Measurements from ENCODE around the gene TOE1. TPM values are rescaled to one million over a fixed set of nuclear protein-coding genes. Genes with fewer than 3 reads are reported as not detected.

The TOE1 gene
- total and polyA plus RNA-seq, 2 donors (not counting 1 experiment from before 2014, with no cell fraction given): 24.7 to 28.6 TPM

GRCh38 chr1:45291716-45292115, 48.3 kb upstream of the TOE1 start:
- no peaks in the 10 kb centered on the region for H3K9me3 Mint-ChIP-seq (ENCODE audit: insufficient read depth)
- H4K20me1 ChIP-seq (ENCODE audit: control insufficient read depth, insufficient read depth, low read length, poor library complexity, severe bottlenecking): no peaks in the 10 kb centered on the region
- H3K36me3 ChIP-seq (replicated peaks in 1 of 2; ENCODE audit: control extremely low read depth in 1 of 2, control insufficient read depth in 1 of 2, extremely low read depth in 1 of 2, insufficient read depth in 2 of 2, low read length in 1 of 2): no peaks in the 10 kb centered on the region
- H3K27me3 ChIP-seq (replicated peaks in 1 of 4; ENCODE audit: control extremely low read depth in 1 of 4, control insufficient read depth in 3 of 4, insufficient read depth in 4 of 4, low read length in 3 of 4): no peaks in the 10 kb centered on the region
- no peak overlapping the region for H3K27ac ChIP-seq (ENCODE audit: low read length in 2 of 2)
- H3K4me1 Mint-ChIP-seq: no peaks in the 10 kb centered on the region
- intact Hi-C loops (cut with micrococcal nuclease): no loop called here
- DNase-seq (no peak), ATAC-seq (ENCODE audit: low read depth) (no peak)
- no peaks in the 10 kb centered on the region for H3K27me3 Mint-ChIP-seq
- H3K4me3 Mint-ChIP-seq: no peak overlapping the region
- 90% methylated on average over 2 of the region's 2 CpGs for WGBS (ENCODE audit: insufficient coverage)
- ChIA-PET POLR2A (interaction anchor here (0.6 kb wide), 1 partner anchor 11 kb away, joined by 3 read pairs; no protein-coding TSS in a partner anchor), CTCF (interaction anchor here (1.1 to 1.2 kb wide), 3 partner anchors 10 to 273 kb away, joined by 3 to 4 read pairs (median 3); no protein-coding TSS in a partner anchor)
- H3K9me3 ChIP-seq (ENCODE audit: control extremely low read depth in 1 of 3, control insufficient read depth in 2 of 3, insufficient read depth in 1 of 3, low read length in 2 of 3): no peaks in the 10 kb centered on the region
- no peak overlapping the region for H2AFZ ChIP-seq (ENCODE audit: insufficient read depth, low read depth, low read length, poor library complexity, severe bottlenecking)
- no peak overlapping the region for H3K4me2 ChIP-seq (replicated peaks; ENCODE audit: low read depth, low read length, poor library complexity, severe bottlenecking)
- no peak overlapping the region for H3K9ac ChIP-seq (ENCODE audit: low read length)
- H3K79me2 ChIP-seq (ENCODE audit: control insufficient read depth, insufficient read depth, low read length): no peaks in the 10 kb centered on the region
- no peak overlapping the region for H3K4me3 ChIP-seq (ENCODE audit: control extremely low read depth in 1 of 5, extremely low read depth in 1 of 5, insufficient read depth in 1 of 5, low read depth in 2 of 5, low read length in 4 of 5)
- no peaks in the 10 kb centered on the region for H3K4me1 ChIP-seq (ENCODE audit: control insufficient read depth in 2 of 2, insufficient read depth in 2 of 2, low read length in 2 of 2)
- no peak for TF ChIP-seq CTCF (IDR thresholded peaks at IDR 0.05)
- no peak for TF ChIP-seq EZH2 (IDR thresholded peaks at IDR 0.05; ENCODE audit: borderline replicate concordance, insufficient read depth, low read depth, low read length, poor library complexity, severe bottlenecking)
- H3K27ac Mint-ChIP-seq: no peak overlapping the region

GRCh38 chr1:45297666-45298356, 42.2 kb upstream of the TOE1 start:
- DNase-seq (no peak), ATAC-seq (ENCODE audit: low read depth) (no peak)
- Histone ChIP-seq H2AFZ (ENCODE audit: insufficient read depth, low read depth, low read length, poor library complexity, severe bottlenecking) (no peak overlapping the region), H3K9ac (ENCODE audit: low read length) (no peak overlapping the region), H3K36me3 (replicated peaks in 1 of 2; ENCODE audit: control extremely low read depth in 1 of 2, control insufficient read depth in 1 of 2, extremely low read depth in 1 of 2, insufficient read depth in 2 of 2, low read length in 1 of 2) (no peaks in the 10 kb centered on the region), H3K4me2 (replicated peaks; ENCODE audit: low read depth, low read length, poor library complexity, severe bottlenecking) (no peak overlapping the region), H3K4me3 (ENCODE audit: control extremely low read depth in 1 of 5, extremely low read depth in 1 of 5, insufficient read depth in 1 of 5, low read depth in 2 of 5, low read length in 4 of 5) (no peak overlapping the region), H3K27me3 (replicated peaks in 1 of 4; ENCODE audit: control extremely low read depth in 1 of 4, control insufficient read depth in 3 of 4, insufficient read depth in 4 of 4, low read length in 3 of 4) (no peaks in the 10 kb centered on the region), H3K27ac (ENCODE audit: low read length in 2 of 2) (no peak overlapping the region), H3K9me3 (ENCODE audit: control extremely low read depth in 1 of 3, control insufficient read depth in 2 of 3, insufficient read depth in 1 of 3, low read length in 2 of 3) (no peaks in the 10 kb centered on the region), H3K79me2 (ENCODE audit: control insufficient read depth, insufficient read depth, low read length) (no peaks in the 10 kb centered on the region), H4K20me1 (ENCODE audit: control insufficient read depth, insufficient read depth, low read length, poor library complexity, severe bottlenecking) (no peaks in the 10 kb centered on the region), H3K4me1 (ENCODE audit: control insufficient read depth in 2 of 2, insufficient read depth in 2 of 2, low read length in 2 of 2) (peaks cover 0 to under 1% of the 10 kb centered on the region in 2 donors)
- no peak for TF ChIP-seq CTCF (IDR thresholded peaks at IDR 0.05)
- no peak for TF ChIP-seq EZH2 (IDR thresholded peaks at IDR 0.05; ENCODE audit: borderline replicate concordance, insufficient read depth, low read depth, low read length, poor library complexity, severe bottlenecking)
- WGBS (ENCODE audit: insufficient coverage): 98% methylated on average over 5 of the region's 8 CpGs
- intact Hi-C loops (cut with micrococcal nuclease): no loop called here
- ChIA-PET CTCF (interaction anchor here (1.3 to 9.3 kb wide), 5 partner anchors 195 to 569 kb away, joined by 3 to 388 read pairs (median 3); partner anchors contain the start of genes HECTD3 and UROD), POLR2A (interaction anchor here (0.5 kb wide), 2 partner anchors 60 to 559 kb away, joined by 3 to 10 read pairs; no protein-coding TSS in a partner anchor)
- H3K4me3 Mint-ChIP-seq: no peak overlapping the region
- peaks cover 5% of the 10 kb centered on the region for H3K4me1 Mint-ChIP-seq
- H3K27ac Mint-ChIP-seq: no peak overlapping the region
- H3K27me3 Mint-ChIP-seq: no peaks in the 10 kb centered on the region
- H3K9me3 Mint-ChIP-seq (ENCODE audit: insufficient read depth): no peaks in the 10 kb centered on the region
